HCT116 (cell line): ENCODE data around the gene ITIH1.
"Not testable (repeated sequence)": the region's sequence is repeated elsewhere in the genome, so short reads cannot be mapped to it uniquely, and the experiment has no call there.

Source experiments
- ATF3 ChIP-seq: IDR thresholded peaks from 2 replicates; pipeline ENCODE4 v1.6.1; 2012
- CTCF ChIP-seq, 3 experiments: fragments of 200-600 bp in 1 of 3; sonication (generic) in 1 of 3; IDR thresholded peaks in 2 of 3; conservative IDR thresholded peaks in 1 of 3; 2 replicates each; pipeline ENCODE4 v1.5.1; 2012 to 2017; ENCODE audit warnings: low read depth in 2 of 3, low read length in 2 of 3, antibody characterized with exemption in 1 of 3, borderline replicate concordance in 1 of 3, control low read depth in 1 of 3, mild to moderate bottlenecking in 1 of 3, mixed read lengths in 1 of 3, mixed run types in 1 of 3, moderate library complexity in 1 of 3; ENCODE audit not compliant: insufficient read depth in 1 of 3
- EGR1 ChIP-seq: IDR thresholded peaks from 2 replicates; pipeline ENCODE4 v1.6.1; 2012; ENCODE audit warnings: low read depth
- EZH2 ChIP-seq: fragments of 200-600 bp; sonication (generic); IDR thresholded peaks from 2 replicates; pipeline ENCODE4 v1.6.1; 2017; ENCODE audit warnings: antibody characterized with exemption, mixed run types
- JUND ChIP-seq: IDR thresholded peaks from 2 replicates; pipeline ENCODE4 v1.6.1; 2012
- POLR2A ChIP-seq: IDR thresholded peaks from 2 replicates; pipeline ENCODE4 v1.7.0; 2011; ENCODE audit warnings: borderline replicate concordance; ENCODE audit not compliant: insufficient read depth, insufficient read length; ENCODE audit errors: extremely low read depth
- SIN3A ChIP-seq: IDR thresholded peaks from 2 replicates; pipeline ENCODE4 v1.6.1; 2012; ENCODE audit warnings: low read depth
- SP1 ChIP-seq: IDR thresholded peaks from 2 replicates; pipeline ENCODE4 v1.6.1; 2012; ENCODE audit warnings: low read depth
- TCF7L2 ChIP-seq: IDR thresholded peaks from 2 replicates; pipeline ENCODE4 v1.7.0; 2011; ENCODE audit warnings: borderline replicate concordance, inconsistent platforms; ENCODE audit not compliant: insufficient read depth, insufficient read length; ENCODE audit errors: extremely low read depth
- YY1 ChIP-seq: IDR thresholded peaks from 2 replicates; pipeline ENCODE4 v1.6.1; 2011; ENCODE audit warnings: low read length, low read depth, moderate library complexity, mild to moderate bottlenecking; ENCODE audit not compliant: insufficient replicate concordance; ENCODE audit errors: extremely low read depth

- TF ChIP-seq POLR2A; CTCF (IDR thresholded peaks at IDR 0.05 in 2 of 3, conservative IDR thresholded peaks at IDR 0.05 in 1 of 3; ENCODE audit: borderline replicate concordance in 1 of 3, insufficient read depth in 1 of 3, low read depth in 2 of 3, low read length in 2 of 3); TCF7L2; SP1; YY1; EGR1; EZH2; SIN3A; ATF3; JUND: not testable (repeated sequence)
Observed at GRCh38 chr3:52728753-52729152, 48.6 kb upstream of the ITIH1 start.
